DOHH2 (cell line): ENCODE results near the gene TSTD1.

Experiments used
- H3F3A ChIP-seq: fragments of 200-600 bp; sonication (generic), shearing (Covaris generic); 2 replicates; pipeline ENCODE4 v1.6.0; 2016; ENCODE audit warnings: antibody characterized with exemption, mild to moderate bottlenecking; ENCODE audit not compliant: control insufficient read depth, insufficient read depth
- H3K27ac ChIP-seq: fragments of 200-600 bp; sonication (generic); 2 replicates; pipeline ENCODE4 v1.5.1; 2014; ENCODE audit warnings: low read depth, mild to moderate bottlenecking, low read length, moderate library complexity
- H3K27me3 ChIP-seq: fragments of 200-600 bp; sonication (generic); 2 replicates; pipeline ENCODE4 v1.6.1; 2014; ENCODE audit warnings: mild to moderate bottlenecking, low read length, mixed read lengths; ENCODE audit not compliant: control insufficient read depth
- H3K36me3 ChIP-seq: fragments of 200-600 bp; sonication (generic); 2 replicates; pipeline ENCODE4 v1.6.1; 2014; ENCODE audit warnings: mild to moderate bottlenecking, low read length, moderate library complexity, mixed read lengths; ENCODE audit not compliant: control insufficient read depth
- H3K4me1 ChIP-seq: fragments of 200-600 bp; sonication (generic); 2 replicates; pipeline ENCODE4 v1.6.1; 2014; ENCODE audit warnings: mild to moderate bottlenecking, low read length, mixed read lengths; ENCODE audit not compliant: control insufficient read depth
- H3K4me2 ChIP-seq: fragments of 200-600 bp; sonication (generic); 2 replicates; pipeline ENCODE4 v1.6.0; 2014; ENCODE audit warnings: mild to moderate bottlenecking, low read length, moderate library complexity
- H3K4me3 ChIP-seq: fragments of 200-600 bp; sonication (generic); 2 replicates; pipeline ENCODE4 v1.5.1; 2014; ENCODE audit warnings: mild to moderate bottlenecking, low read length, mixed read lengths
- H3K79me2 ChIP-seq: fragments of 200-600 bp; sonication (generic); 2 replicates; pipeline ENCODE4 v1.6.1; 2014; ENCODE audit warnings: mild to moderate bottlenecking, low read length, mixed read lengths; ENCODE audit not compliant: control insufficient read depth
- H3K9me2 ChIP-seq: fragments of 200-600 bp; sonication (generic); replicated peaks from 2 replicates; pipeline ENCODE4 v1.6.1; 2014; ENCODE audit warnings: mild to moderate bottlenecking, low read length, mixed read lengths; ENCODE audit not compliant: control insufficient read depth
- H3K9me3 ChIP-seq: fragments of 200-600 bp; sonication (generic); 2 replicates; pipeline ENCODE4 v1.6.1; 2014; ENCODE audit warnings: antibody characterized with exemption, low read length, mixed read lengths; ENCODE audit not compliant: control insufficient read depth, insufficient read depth
- H4K20me1 ChIP-seq: fragments of 200-600 bp; sonication (generic); 2 replicates; pipeline ENCODE4 v1.6.0; 2014; ENCODE audit warnings: low read depth, mild to moderate bottlenecking, antibody characterized with exemption, low read length, moderate library complexity; ENCODE audit not compliant: control insufficient read depth, insufficient read depth
- CTCF ChIP-seq: fragments of 200-600 bp; sonication (generic); IDR thresholded peaks from one replicate; pipeline ENCODE4 v1.5.1; 2014; ENCODE audit warnings: antibody characterized with exemption, mild to moderate bottlenecking, low read depth, low read length; ENCODE audit not compliant: poor library complexity, severe bottlenecking
- EZH2phosphoT487 ChIP-seq: fragments of 200-600 bp; sonication (generic); IDR thresholded peaks from 2 replicates; pipeline ENCODE4 v1.6.1; 2017; ENCODE audit warnings: borderline replicate concordance, mild to moderate bottlenecking, antibody characterized with exemption, low read length, moderate library complexity, mixed read lengths

Gene TSTD1

DNA sequence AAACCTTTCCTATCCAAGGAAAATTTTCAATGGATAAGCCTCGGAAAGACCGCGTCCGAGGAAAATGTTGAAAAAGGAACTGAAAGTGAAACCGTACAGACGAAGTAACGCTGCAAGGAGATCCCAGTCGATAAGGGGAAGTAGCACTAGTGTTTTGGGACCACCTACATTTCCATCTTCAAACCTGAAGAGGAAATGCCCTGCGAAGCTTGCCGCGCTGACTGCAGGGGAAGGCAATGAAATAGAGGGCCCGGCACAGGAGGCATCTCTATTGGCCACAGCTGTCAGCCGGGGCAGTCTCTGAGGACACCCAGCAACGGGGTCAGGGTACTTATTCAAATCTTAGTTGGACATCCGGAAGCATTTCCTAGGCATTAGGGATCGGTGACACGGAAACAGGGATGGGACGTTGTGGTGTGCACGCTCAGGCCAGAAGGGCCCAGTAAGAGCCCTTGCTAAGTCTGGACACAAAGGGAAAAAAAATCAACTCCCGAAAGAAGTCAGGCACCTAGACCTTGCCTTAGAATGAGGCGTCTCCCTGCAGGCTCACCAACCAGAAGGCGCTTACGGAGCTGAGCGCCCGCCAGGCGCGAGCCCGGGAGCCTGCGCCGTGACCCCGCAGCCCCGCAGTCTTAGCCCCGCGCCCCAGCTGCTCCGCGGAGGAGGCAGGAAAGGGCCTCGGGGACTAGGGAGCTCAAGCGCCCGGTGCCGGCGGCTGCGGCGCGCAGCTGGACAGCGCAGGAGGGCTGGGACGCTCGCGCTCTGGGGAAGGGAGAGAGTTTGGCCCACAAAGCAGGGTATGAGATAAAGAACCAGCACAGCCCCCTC, 6.4 kb upstream of the TSTD1 start:
- Histone ChIP-seq H3K79me2 (peaks cover 32% of the 10 kb centered on the region), H3K36me3 (peaks cover 87% of the 10 kb centered on the region), H3K9me3 (no peaks in the 10 kb centered on the region), H3K27me3 (no peaks in the 10 kb centered on the region), H3K4me1 (peaks cover 62% of the 10 kb centered on the region), H3K4me3 (peak overlapping the region; percentile 88), H3K4me2 (peak overlapping the region; percentile 85), H3F3A (peaks cover 26% of the 10 kb centered on the region), H4K20me1 (peaks cover 4% of the 10 kb centered on the region; the same call in 1 of the 2 replicates), H3K9me2 (no peaks in the 10 kb centered on the region), H3K27ac (peak overlapping the region; percentile 90)
- no peak for TF ChIP-seq CTCF
- TF ChIP-seq EZH2phosphoT487: no peak

DNA sequence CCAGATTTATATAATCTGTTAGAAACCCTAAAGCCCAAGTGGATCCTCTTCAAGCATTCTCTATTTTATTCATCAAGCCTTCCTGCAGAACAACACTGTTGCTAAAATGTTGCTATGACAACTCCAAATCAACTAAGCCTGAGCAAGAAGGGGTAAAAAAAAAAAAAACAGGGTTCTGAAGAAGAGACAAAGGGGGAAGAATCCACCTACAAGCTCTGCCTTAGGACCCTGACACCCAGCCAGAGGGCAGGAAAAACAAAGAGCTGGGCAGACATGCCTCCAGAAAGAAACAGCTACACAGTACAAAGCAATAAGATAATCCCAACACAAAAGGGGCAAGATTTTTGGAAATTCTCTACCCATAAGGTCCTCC, 5.8 kb upstream of the TSTD1 start:
- H3K27ac ChIP-seq: peak overlapping the region; percentile 90
- H3F3A ChIP-seq: peaks cover 26% of the 10 kb centered on the region
- peak overlapping the region; percentile 85 for H3K4me2 ChIP-seq
- H3K9me3 ChIP-seq: no peaks in the 10 kb centered on the region
- peak overlapping the region; percentile 88 for H3K4me3 ChIP-seq
- H3K79me2 ChIP-seq: peaks cover 32% of the 10 kb centered on the region
- H4K20me1 ChIP-seq: peaks cover 4% of the 10 kb centered on the region; the same call in 1 of the 2 replicates
- H3K9me2 ChIP-seq: no peaks in the 10 kb centered on the region
- H3K27me3 ChIP-seq: no peaks in the 10 kb centered on the region
- H3K4me1 ChIP-seq: peaks cover 67% of the 10 kb centered on the region
- peaks cover 87% of the 10 kb centered on the region for H3K36me3 ChIP-seq
- no peak for TF ChIP-seq EZH2phosphoT487
- TF ChIP-seq CTCF: no peak

DNA sequence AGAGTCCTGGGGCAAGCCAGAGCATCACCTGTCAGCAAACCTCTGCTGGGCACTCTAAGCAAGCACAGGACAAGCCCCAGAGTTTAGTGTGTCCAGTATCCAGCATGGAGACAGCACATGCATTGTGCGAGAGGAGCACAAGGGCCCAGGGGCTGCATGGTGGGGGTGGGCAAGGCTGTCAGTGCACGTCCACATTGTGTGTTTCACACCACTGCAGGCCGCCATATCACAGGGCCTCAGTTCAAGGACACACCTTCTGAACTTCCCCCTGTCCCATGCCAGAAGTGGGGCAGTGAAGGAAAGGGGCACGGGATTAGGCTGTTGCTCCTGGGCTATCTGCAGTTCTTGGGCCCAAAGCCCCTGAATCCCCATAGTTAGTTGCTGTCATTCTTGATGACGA, 782 bp upstream of the TSTD1 start:
- no peaks in the 10 kb centered on the region for H3K9me2 ChIP-seq
- H3K36me3 ChIP-seq: peaks cover 63% of the 10 kb centered on the region
- no peaks in the 10 kb centered on the region for H3K9me3 ChIP-seq
- no peak for TF ChIP-seq CTCF
- no peak for TF ChIP-seq EZH2phosphoT487
- H4K20me1 ChIP-seq: peaks cover 4% of the 10 kb centered on the region; the same call in 1 of the 2 replicates
- peak overlapping the region; percentile 80 for H3K4me2 ChIP-seq
- peaks cover 10% of the 10 kb centered on the region; the same call in 1 of the 2 replicates for H3F3A ChIP-seq
- H3K4me1 ChIP-seq: peaks cover 69% of the 10 kb centered on the region
- H3K79me2 ChIP-seq: peaks cover 42% of the 10 kb centered on the region
- H3K27ac ChIP-seq: no peak overlapping the region
- H3K27me3 ChIP-seq: no peaks in the 10 kb centered on the region
- H3K4me3 ChIP-seq: 0 out of 2 replicates have a peak overlapping the region, but pooled peaks have one; percentile 26
